CD4-positive, alpha-beta T cell treated with Interleukin-15 for 4 hours (primary cell): ENCODE results near the gene SUPT6H.
A peak's percentile ranks its signal among the peaks of the same experiment; 100 is the strongest.

Source experiments
- DNase-seq: peaks from one replicate; pipeline ENCODE4 v3.0.0-alpha.2; 2020; ENCODE audit warnings: low spot score

The SUPT6H gene

GRCh38 chr17:28661635-28662526 lies at the start of gene SUPT6H, which contains the start of gene SDF2:
Gene SUPT6H (plus strand): TSS chr17:28662205. CDS start chr17:28673402, 11,197 bp downstream.
Gene SDF2 (minus strand): TSS chr17:28661906. CDS start chr17:28661876, 30 bp downstream.
- peak; percentile 90 for DNase-seq

GRCh38 chr17:28612531-28612930 lies 49.5 kb upstream of the SUPT6H start:
- no peak for DNase-seq

- DNase-seq = peak; percentile 46
Measured at GRCh38 chr17:28612936-28613872, 48.8 kb upstream of the SUPT6H start.

- no peak for DNase-seq
Measured at GRCh38 chr17:28613931-28614381, 48.0 kb upstream of the SUPT6H start, which contains the start of gene RSKR. Gene RSKR (minus strand): TSS chr17:28614185. CDS start chr17:28614161, 24 bp downstream.

GRCh38 chr17:28615260-28615940 lies 46.6 kb upstream of the SUPT6H start:
- no peak for DNase-seq

- DNase-seq = no peak
Measured at GRCh38 chr17:28616281-28616680, 45.7 kb upstream of the SUPT6H start.

- no peak for DNase-seq
Measured at GRCh38 chr17:28618464-28618863, 43.5 kb upstream of the SUPT6H start.

GRCh38 chr17:28620010-28620409 lies 42.0 kb upstream of the SUPT6H start:
- DNase-seq = no peak

- no peak for DNase-seq
Measured at GRCh38 chr17:28622186-28622585, 39.8 kb upstream of the SUPT6H start.

- no peak for DNase-seq
Measured at GRCh38 chr17:28623696-28624095, 38.3 kb upstream of the SUPT6H start.

- DNase-seq = no peak
Measured at GRCh38 chr17:28624148-28624547, 37.9 kb upstream of the SUPT6H start.

GRCh38 chr17:28626818-28627217 lies 35.2 kb upstream of the SUPT6H start:
- no peak for DNase-seq

- no peak for DNase-seq
Measured at GRCh38 chr17:28634206-28634865, 27.7 kb upstream of the SUPT6H start.

- DNase-seq = no peak
Measured at GRCh38 chr17:28635506-28635905, 26.5 kb upstream of the SUPT6H start.

GRCh38 chr17:28641579-28641978 lies 20.4 kb upstream of the SUPT6H start:
- no peak for DNase-seq

- peak; percentile 7 for DNase-seq
Measured at GRCh38 chr17:28643983-28644786, 17.8 kb upstream of the SUPT6H start.

- peak; percentile 95 for DNase-seq
Measured at GRCh38 chr17:28644787-28645575, 17.0 kb upstream of the SUPT6H start, which contains the start of gene BLTP2. Gene BLTP2 (minus strand): TSS chr17:28645158. CDS start chr17:28645056, 102 bp downstream.

GRCh38 chr17:28645576-28645939 lies 16.4 kb upstream of the SUPT6H start:
- no peak for DNase-seq

- no peak for DNase-seq
Measured at GRCh38 chr17:28646039-28646754, 15.8 kb upstream of the SUPT6H start.
